ENCODE data around the gene DHRS12.

DNA sequence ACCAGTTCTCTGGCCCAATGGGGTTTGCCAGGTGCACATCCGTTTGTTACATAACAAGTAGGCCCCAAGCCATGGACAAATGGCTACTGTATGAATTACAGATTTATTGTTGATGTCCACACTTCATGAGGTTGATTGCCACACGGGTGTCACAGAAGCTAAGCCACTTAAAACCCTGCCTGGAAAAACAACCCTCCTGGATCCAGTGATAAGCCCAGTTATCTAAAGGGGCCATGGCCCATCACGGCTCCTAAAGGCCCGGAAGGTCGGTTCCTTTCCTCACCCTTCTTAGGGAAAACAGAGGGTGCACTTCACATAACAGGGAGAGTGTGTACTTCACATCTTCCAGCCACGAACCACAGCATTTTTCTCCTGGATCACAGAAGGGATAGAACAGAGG lies 37.0 kb upstream of the DHRS12 start:
- TF ChIP-seq POLR2A (IDR thresholded peaks at IDR 0.05) (no peak), CTCF (IDR thresholded peaks at IDR 0.05) (no peak)

All from Peyer's patch (tissue), 4 donors.